Smooth muscle cell of the brain vasculature (primary cell): ENCODE results near the gene RAB40AL.
"Not testable (repeated sequence)": the region's sequence is repeated elsewhere in the genome, so short reads cannot be mapped to it uniquely, and the experiment has no call there.

Source experiments
- DNase-seq: peaks from one replicate; pipeline ENCODE4 v3.0.0-alpha.2; 2012; ENCODE audit warnings: low read depth, low spot score

The RAB40AL gene, protein sequence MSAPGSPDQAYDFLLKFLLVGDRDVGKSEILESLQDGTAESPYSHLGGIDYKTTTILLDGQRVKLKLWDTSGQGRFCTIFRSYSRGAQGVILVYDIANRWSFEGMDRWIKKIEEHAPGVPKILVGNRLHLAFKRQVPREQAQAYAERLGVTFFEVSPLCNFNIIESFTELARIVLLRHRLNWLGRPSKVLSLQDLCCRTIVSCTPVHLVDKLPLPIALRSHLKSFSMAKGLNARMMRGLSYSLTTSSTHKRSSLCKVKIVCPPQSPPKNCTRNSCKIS

DNA sequence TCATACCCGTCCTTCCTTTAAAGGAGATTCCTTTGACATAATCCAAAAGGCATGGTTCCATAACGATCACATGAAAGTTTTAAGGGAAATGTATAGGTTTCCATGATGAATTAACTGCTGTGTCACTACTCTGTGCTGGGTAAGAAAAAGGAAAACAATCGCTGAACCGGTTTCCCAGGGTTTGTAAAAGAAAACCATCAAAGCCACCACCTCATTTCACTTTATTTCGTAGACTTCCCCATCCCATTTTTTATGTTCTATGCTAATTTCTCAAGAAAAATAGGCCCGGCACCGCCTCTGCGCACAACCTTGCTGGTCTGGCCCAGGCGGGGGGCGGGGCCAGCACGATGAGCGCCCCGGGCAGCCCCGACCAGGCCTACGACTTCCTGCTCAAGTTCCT is at the start of gene RAB40AL:
RAB40AL (plus strand) TSS at position 301 of the 400 bp plus-strand sequence; CDS start at position 348, 47 bp downstream.
- not testable (repeated sequence) for DNase-seq

DNA sequence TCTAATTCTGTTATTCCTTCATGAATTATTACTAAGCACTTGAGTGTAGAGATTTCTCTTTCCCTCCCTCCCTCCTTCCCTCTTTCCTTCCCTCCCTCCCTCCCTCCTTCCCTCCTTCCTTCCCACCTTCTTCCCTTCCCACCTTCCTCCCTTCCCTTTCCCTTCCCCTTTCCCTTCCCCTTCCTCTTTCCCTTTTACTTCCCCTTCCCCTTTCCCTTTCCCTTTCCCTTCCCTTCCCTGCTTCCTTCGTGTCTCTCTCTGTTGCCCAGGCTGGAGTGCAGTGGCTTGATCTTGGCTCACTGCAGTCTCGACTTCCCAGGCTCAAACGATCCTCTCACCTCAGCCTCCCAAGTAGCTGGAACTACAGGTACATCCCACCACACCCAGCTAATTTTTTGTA is 49.4 kb upstream of the RAB40AL start:
- no peak for DNase-seq

DNA sequence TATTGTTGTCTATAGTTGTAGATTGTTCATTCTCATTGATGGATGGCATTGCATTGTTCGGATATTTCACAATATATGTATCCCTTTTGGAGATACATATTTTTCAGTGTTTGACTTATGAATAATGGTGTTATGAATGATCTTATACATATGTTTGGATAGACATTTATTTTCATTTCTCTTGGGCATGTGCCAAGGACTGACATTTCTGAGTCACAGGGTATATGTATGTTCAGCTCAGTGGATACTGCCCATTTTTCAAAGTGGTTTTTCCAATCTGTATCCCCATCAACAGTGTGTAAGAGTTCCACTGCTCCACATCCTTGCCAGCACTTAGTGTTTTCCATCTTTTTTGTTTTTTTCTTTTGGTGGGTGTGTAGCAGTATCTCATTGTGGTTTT is 45.0 kb upstream of the RAB40AL start:
- DNase-seq, result no peak

DNA sequence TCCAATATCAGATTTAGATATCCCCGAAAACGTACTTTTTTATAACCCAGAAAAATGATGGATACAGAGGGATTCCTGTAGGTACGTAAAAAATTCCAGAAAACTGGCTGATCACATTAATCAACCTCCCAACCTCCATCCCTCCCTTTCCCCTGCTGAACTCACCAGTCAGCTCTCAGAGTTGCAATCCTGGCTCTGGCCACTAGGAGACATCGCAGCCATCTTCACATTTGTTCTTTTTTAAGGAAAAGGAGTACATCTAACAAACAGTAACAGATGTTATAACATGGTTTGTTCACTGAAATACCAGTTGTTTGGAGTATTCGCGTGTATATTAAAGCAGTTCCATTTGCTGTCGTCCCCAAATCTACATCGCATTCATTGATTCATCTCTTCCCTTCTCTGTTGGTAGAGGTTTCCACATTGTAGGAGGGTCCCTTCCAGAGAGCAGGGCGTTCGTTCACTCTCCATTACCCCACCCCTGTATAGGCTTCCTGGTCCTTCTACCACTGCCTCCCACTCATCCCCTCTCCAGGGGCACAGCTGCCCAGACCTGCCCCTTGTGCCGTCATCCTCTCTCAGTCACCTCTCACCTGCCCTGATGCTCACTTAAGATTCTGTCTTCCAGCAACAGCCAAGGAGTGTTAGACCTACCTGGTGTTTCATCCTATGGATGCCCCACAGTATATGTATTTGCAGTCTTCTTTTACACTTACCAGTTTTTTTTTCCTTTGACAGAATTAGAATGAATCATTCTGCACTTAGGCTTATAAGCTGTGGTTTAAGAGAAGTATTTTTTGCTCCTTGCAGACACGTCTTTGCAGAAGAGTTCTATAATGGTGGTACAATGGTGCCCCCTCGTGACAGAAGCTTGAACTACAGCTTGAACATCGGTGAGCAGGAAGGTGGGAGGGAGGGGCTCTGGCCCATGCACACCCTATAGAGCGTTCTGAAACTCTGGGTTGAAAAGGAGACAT is 36.8 kb upstream of the RAB40AL start:
- peak; percentile 56 for DNase-seq

DNA sequence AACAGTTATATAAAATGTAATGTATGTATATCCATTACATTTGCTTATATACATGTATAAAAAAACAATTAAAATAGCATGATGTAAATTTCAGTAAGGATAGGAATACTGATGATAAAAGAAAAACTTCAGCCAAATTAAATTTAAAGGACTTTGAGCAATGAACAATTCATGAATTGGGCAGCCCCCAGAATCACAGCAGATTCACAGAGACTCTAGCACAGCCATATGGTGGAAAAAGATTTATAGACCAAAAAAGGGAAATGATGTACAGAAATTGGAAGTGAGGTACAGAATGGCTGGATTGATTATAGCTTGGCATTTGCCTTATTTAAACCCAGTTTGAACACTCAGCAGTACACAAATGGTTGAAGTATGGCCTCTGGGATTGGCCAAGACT is 34.7 kb upstream of the RAB40AL start:
- no peak for DNase-seq

DNA sequence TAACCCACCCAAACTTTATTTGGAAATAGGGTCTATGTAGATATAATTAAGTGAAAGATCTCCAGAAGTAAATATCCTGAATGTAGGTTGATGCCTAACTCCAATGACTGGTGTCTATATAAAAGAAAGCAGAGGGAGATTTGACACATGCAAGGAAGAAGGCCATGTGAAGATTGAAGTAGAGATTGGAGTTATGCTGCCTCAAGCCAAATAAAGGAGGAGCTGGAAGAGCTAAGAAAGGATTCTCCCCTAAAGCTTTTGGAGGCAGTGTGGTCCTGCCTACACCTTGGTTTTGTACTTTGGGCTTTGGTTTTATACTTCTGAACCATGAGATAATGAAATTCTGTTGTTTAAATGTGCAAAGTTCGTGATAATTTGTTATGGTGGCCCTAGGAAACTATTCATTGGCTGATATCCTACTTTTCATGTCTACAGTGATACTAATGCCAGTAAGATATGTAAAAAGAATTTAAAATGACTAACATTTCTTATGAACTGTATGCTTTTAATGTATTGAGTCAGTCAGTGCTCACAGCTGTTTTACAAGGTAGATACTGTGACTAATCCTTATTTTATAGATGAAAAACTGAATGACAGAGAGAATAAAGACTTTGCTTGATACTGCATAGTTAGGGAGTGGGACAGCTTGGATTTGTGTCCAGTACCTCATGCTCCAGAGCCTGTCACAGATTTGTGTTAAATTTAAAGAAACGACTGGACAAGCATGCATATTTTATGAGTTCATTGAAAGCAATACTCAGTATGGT is 5.9 kb upstream of the RAB40AL start:
- DNase-seq, result no peak

DNA sequence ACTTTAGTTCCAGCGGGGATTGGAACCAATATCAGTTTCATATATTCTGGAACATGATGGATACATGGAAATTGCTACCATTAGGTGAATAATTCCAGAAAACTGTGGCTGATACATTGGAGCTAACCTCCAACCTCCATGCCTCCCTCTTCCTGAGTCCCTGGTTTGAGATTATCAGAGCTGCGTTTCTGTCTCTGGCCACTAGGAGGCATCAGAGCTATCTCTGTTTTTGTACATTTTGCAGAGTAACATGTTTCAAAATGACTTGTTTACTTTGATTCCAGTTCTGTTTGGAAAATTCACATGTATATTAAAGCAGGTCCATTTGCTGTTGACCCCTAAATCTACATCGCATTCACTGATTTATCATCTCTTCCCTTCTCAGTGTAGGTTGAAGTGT is 2.4 kb upstream of the RAB40AL start:
- no peak for DNase-seq

DNA sequence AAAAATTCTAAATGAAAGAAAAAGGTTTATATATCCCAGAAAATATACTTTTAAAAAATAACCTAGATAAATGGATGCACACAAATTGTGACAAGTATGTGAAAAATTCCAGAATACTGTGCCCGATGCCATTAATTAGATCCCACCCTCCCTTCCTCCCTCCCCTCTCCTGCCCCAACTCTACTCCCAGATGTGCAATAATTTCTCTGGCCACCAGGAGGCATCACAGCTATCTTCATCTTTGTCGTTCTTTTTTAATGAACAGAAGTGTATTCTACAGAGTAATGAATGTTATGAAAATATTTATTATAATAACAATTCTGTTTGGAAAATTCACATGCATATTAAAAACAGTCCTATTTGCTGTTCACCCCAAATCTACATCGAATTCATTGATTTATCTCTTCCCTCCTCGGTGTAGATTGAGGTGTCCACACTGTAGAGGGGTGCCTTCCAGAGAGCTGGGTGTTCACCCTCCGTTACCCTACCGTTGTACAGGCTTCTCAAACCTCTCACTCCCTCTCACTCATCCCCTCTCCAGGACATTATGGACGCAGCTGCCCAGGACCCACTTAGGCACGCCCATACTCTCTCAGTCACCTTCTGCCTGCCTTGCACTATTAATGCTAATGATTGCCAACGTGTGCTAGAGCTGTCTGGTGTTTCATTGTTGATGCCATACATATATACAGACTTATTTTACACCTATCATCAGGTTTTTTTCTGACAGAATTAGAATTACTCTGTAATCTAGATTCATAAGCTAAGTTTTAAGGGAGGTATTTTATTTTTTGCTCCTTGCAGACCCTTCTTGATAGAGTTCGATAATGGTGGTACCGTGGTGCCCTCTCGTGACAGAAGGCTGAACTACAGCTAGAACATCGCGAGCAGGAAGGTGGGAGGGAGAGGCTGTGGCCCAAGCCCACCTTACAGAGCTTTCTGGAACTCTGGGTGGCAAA is 14.1 kb downstream of the RAB40AL start:
- DNase-seq, result no peak

DNA sequence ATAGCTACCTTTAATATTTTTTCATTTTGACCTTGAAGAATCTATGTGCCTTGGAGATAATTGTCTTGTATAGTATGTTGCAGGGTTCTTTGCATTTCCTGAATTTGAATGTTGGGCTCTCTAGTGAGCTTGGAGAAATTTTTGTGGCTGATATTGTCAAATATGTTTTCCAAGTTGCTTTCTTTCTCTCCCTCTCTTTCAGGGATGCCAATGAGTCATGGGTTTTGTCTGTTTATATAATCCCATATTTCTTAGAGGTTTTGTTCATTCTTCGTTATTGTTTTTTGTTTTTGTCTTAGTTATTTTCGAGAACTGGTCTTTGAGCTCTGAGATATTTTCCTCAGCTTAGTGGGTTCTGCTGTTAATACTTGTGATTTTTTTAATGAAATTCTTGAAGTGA is 20.7 kb downstream of the RAB40AL start:
- no peak for DNase-seq

DNA sequence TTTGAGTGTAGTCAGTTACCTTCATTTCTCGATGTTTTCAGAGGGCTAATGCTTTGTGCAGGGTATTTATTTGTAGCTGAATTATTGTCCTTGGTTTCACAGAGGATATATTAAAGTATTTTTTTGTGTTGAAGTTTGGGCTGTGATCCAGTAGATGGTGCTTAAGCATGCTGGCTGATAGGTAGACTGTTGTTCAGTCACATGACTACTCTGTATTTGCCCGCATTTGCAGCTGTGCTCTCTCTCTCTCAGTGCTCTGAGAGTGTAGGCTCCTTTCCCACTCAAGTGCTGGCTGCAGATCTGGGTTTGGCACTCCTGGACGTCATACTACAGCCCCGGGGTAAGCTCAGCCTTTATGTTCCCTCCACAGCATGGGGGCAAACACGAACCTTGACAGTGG is 21.7 kb downstream of the RAB40AL start:
- DNase-seq, result no peak

DNA sequence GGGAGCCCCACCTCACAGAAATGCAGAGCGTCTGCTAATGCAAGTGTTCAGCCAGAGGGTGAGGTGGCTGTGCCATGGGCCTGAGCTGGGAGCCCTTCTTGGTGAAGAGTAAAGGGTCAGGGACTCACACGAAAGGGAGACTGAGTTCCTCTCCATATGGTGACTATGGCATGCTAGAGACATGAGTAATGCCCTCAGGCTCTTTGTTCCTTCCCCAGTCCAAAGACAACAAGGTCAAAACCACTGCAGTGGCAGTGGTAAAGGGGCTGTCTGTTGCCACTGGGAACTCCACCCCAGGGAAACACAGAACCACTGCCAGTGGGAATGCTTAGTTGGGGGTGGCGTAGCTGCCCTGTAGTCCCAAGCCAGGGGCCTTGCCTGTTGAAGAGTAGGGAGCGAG is 22.4 kb downstream of the RAB40AL start:
- no peak for DNase-seq

DNA sequence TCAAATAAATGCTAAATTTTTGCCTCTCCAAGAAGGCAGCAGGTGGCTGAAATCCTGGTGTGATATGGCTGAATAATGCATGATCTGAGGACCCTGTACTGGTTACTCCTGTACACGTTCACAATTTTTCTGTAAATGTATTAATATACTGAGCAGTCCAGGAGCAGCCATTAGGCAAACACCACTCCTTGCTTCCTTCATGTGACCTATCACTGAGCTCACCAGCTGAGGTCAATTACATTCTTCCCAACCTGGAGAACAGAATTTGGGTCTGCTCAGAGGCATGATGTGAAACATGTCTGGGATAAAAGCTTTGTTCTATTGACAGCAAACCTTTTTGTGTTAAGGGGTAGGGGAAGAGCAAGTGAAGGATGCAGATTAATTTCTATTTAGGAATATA is 26.9 kb downstream of the RAB40AL start:
- no peak for DNase-seq

DNA sequence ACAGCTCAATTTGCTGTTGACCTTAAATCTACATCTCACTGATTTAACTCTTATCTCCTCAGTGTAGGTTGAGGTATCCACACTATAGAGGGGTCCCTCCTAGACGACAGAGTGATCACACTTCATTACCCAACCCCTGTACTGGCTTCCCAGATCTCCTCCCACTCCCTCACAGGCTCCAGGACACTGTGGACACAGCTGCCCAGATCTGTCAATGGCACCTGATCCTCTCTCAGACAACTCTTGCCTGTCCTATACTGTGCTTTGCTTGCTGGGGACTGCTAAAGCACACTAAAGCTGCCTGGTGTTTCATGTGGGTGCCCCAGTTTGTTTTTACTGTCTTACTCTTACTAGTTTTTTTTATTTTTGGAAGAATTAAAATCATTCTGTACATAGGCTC is 27.9 kb downstream of the RAB40AL start:
- DNase-seq, result no peak

DNA sequence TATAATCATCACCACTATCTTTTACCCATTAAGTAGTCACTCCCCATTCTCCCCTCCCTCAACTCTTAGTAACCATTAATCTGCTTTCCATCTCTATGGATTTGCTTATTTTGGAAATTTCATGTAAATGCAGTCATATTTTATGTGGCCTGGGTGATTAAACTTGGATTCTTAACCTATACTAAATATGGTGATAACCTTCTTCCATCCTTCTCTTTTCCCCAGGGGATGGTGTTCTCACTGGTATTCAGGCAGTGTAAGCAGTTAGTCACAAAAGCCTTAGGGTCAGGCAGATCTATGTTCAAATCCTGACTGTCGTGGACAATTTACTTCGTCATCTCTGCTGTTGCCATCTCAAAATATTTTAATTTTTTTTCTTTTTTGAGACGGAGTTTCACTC is 29.6 kb downstream of the RAB40AL start:
- DNase-seq, result no peak

DNA sequence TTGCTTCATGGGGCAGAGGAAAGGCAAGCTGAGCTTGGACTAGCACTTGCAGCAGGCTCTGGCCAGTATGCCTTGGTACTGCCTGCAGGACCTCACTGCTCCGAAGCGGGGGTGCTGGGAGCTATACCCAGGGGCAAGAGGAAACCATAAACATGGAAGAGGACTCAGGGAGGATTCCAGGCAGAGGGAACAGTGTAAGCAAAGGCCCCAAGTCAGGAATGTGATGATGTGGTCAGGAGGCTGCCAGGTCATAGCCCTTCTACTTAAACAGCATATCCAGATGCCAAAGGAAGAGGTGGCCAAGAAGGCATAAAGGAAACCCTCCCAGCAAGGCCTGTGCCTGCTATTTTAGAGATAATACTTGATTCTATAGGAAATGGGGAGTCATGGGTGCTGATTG is 31.1 kb downstream of the RAB40AL start:
- DNase-seq, result no peak

DNA sequence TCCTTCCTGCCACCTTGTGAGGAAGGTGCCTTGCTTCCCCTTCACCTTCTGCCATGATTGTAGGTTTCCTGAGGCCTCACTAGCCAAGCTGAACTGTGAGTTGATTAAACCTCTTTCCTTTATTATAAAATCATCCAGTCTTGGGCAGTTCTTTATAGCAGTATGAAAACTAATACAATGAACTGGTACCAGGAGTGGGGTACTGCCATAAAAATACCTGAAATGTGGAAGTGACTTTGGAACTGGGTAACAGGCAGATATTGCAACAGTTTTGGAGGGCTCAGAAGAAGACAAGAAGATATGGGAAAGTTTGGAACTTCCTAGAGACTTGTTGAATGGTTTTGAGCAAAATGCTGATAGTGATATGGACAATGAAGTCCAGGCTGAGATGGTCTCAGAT is 34.5 kb downstream of the RAB40AL start:
- DNase-seq, result not testable (repeated sequence)

DNA sequence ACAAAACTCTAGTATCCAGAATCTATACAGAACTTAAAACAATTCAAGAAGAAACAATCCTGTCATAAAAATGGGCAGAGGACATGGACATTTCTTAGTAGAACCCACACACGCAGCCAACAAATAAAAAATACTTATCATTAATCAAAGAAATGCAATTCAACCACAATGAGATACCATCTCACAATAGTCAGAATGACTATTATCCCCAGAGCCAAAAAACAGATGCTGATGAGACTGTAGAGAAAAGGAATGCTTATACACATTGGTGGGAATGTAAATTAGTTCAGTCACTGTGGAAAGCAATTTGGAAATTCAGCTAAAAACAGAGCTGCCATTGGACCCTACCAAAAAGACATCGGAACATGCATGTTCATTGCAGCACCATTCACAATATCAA is 37.9 kb downstream of the RAB40AL start:
- no peak for DNase-seq

DNA sequence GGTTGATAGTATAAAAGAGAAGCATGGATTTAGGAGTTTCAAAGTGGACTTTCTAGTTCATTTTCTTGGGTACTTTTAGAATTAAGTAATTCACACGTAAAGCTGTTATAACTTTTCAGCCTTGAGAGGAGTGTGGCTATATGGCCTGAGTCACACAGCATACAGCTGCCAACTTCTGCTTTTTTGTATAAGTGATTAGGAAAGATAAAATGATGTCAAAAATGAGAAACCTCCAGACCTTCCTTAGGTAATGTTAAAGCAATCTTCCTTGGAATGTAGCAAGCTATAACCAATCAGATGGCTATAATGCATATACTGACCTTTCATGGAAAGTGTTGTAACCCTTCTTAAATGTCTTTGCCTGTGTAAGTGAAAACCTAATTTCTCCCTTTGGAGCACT is 39.2 kb downstream of the RAB40AL start:
- no peak for DNase-seq

DNA sequence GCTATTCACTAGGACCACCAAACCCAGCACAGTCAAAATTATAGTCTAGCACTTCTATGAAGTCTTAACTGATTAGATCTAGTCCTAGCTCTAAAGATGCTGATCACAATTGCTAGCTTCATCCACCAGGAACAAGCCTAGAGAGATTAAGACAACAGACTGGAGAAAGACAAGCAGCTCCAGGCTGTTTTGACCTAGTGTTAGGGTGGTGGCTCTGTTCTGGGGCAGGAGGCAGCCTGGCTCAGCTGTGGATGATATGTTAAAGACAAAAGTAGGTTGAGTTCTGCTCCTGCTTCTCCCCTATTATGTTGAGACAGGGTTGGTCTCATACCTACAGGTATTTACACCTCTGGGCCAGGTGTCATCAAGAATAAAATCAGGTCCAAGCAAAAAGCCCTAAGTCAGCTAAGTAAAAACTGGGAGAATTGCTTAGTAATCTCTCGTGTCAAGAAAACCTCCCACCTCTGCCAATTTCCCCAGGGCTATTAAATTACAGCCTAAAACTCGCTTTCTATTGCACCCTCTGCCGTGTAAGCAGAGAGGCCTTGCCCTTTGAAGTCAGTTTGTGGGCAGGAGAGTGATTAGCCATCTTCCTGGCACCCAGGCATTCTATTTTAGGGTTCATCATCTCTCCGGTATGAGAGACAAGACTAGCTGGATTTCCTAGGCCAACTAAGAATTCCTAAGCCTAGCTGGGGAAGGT is 39.9 kb downstream of the RAB40AL start:
- DNase-seq, result no peak

DNA sequence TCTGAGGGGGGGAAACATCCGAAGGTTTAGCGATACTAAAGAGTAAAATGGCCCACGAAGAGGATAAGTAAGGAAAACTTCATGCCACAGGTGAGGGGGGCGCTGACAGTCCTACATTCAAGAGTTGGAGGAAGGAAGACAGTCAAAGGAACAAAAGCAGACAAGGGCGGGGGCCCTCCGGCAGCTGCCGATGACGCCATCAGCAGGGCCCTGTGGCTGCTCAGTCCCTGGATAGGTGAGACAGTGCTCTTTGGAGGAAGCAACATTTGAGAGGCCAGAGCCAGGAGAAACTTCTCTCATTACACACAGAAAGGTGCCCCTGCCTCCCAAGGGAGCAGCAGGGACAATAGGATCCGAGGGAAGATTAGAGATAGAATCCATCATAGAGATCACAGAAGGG is 41.5 kb downstream of the RAB40AL start:
- DNase-seq, result no peak
